ENCODE data around the gene IQCK.

GRCh38 chr16:19696961-19697360 is 21.1 kb upstream of the IQCK start:
- TF ChIP-seq POLR2A (IDR thresholded peaks at IDR 0.05) (no peak), CTCF (IDR thresholded peaks at IDR 0.05) (no peak)

Measured in testis (tissue), 2 donors.